ENCODE measurements around the gene ANKRA2. TPM values are rescaled to one million over a fixed set of nuclear protein-coding genes. Genes with fewer than 3 reads are reported as not detected.

The ANKRA2 gene
- total and polyA plus RNA-seq, 7 donors: 5.0 to 12.2 (median 8.8) TPM

DNA sequence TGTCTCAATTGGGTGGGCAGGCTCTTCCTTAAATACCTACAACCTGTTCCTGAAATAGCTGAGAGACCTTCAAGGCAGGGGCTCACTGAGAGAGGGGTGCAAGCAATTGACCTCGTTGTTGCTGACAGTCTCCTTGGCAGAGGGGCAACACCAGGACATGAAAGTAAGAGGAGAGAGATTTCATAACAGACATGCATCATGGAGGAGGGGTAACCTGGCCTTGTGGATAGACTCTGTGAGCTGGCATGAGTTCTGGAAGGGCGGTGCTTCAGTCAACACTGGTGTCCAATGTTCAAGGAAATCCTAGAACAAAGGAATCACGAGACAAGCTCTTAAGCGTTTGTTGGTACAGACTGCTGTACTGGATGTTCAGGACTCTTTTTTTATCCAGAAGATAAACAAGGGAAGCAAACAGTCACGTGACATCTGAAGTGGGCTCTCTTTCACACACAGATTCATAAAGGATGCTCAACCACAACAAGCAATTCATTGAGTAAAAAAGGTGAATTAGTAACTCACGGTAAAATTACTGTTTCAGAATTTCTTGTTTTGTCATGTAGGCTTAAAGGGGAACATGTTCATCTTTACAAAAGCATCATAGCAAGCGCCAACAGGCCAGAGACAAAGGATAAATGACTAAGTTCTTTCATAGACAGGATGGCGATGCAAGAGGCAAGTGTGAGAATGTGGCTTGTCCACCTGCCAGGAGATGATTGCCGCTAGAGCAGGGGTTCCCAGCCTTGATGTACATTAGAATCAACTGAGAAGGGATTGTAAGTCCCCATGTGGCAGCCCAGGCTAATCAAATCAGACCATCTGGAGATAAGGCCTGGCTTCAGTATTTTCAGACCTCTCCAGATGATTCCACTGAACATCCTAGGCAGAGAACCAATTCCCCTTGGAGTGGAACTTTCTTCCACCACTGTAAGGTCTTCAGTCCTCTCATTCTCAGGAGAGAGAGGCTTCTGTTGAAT, 20.7 kb downstream of the ANKRA2 start:
- intact Hi-C loops (cut with DNase I): no loop called here
- no peak for DNase-seq
- WGBS, 3 donors: 66 to 71% (median 70%) methylated on average over 9 of the region's 9 CpGs

DNA sequence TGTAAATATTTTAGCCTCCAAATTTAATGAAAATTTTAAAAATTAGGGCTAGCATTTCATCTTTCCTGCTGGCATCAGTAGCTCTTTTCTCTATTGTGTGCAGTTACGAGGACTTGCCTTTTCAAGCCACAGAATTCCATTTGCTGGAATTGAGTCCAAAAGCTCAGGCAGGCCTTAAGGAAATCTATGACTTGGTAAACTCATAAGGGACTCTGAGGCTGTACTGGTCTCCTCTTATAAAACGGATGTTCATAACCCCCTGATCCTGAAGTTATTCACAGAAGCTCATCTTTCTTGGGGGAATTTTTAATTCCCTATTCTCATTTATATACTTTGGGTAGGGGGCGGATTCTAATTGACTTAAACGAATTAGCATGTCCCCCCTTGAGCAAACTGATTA, 23.4 kb downstream of the ANKRA2 start:
- intact Hi-C loops (cut with DNase I): no loop called here

More for the DNA sequence above, 20.7 kb downstream of the ANKRA2 start:
- Histone ChIP-seq H3K27ac (no peak overlapping the region), H3K4me3 (no peak overlapping the region), H3K4me1 (no peaks in the 10 kb centered on the region), H3K9me3 (no peaks in the 10 kb centered on the region), H3K27me3 (ENCODE audit: insufficient read depth in 3 of 3, low read length in 2 of 3) (no peaks in the 10 kb centered on the region), H3K36me3 (ENCODE audit: insufficient read depth in 1 of 2, low read depth in 1 of 2) (no peaks in the 10 kb centered on the region)
- TF ChIP-seq, protein P1, sequence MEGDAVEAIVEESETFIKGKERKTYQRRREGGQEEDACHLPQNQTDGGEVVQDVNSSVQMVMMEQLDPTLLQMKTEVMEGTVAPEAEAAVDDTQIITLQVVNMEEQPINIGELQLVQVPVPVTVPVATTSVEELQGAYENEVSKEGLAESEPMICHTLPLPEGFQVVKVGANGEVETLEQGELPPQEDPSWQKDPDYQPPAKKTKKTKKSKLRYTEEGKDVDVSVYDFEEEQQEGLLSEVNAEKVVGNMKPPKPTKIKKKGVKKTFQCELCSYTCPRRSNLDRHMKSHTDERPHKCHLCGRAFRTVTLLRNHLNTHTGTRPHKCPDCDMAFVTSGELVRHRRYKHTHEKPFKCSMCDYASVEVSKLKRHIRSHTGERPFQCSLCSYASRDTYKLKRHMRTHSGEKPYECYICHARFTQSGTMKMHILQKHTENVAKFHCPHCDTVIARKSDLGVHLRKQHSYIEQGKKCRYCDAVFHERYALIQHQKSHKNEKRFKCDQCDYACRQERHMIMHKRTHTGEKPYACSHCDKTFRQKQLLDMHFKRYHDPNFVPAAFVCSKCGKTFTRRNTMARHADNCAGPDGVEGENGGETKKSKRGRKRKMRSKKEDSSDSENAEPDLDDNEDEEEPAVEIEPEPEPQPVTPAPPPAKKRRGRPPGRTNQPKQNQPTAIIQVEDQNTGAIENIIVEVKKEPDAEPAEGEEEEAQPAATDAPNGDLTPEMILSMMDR (IDR thresholded peaks at IDR 0.05): no peak
- no peak for ATAC-seq

DNA sequence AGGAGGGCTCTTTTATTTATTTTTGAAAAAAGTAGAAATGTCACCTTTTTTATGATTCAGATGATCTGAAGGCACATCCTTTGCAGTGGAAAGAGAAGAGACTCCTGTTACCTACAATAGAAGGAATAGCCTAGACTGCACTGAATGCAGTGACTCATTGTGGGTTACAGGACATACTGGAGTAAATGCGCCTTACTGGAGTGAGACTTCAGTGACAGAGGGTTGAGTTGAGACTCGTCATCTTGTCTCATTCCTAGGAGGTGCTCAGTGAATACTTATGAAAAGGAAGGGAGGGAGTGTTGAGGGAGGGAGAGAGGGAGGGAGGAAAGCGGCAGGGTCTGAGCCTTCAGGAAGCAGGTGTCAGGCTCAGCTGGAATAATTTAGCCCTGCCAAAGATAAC, 25.2 kb downstream of the ANKRA2 start:
- Histone ChIP-seq H3K4me1 (no peaks in the 10 kb centered on the region), H3K36me3 (ENCODE audit: insufficient read depth in 1 of 2, low read depth in 1 of 2) (no peaks in the 10 kb centered on the region), H3K27ac (no peak overlapping the region), H3K9me3 (no peaks in the 10 kb centered on the region), H3K27me3 (ENCODE audit: insufficient read depth in 3 of 3, low read length in 2 of 3) (no peaks in the 10 kb centered on the region), H3K4me3 (no peak overlapping the region)
- WGBS, 3 donors: 39 to 51% (median 48%) methylated on average over 3 of the region's 3 CpGs
- intact Hi-C loops (cut with DNase I): no loop called here
- ATAC-seq: no peak
- DNase-seq: no peak
- TF ChIP-seq, protein P1 (IDR thresholded peaks at IDR 0.05): no peak

More for the DNA sequence above, 23.4 kb downstream of the ANKRA2 start:
- 62 to 68% (median 62%) methylated on average over 4 of the region's 4 CpGs for WGBS, 3 donors
- TF ChIP-seq, protein P1 (IDR thresholded peaks at IDR 0.05): no peak
- no peak for ATAC-seq
- H3K27me3 ChIP-seq (ENCODE audit: insufficient read depth in 3 of 3, low read length in 2 of 3): no peaks in the 10 kb centered on the region
- DNase-seq: no peak
- no peaks in the 10 kb centered on the region for H3K4me1 ChIP-seq
- no peak overlapping the region for H3K4me3 ChIP-seq
- no peaks in the 10 kb centered on the region for H3K9me3 ChIP-seq
- no peak overlapping the region for H3K27ac ChIP-seq
- no peaks in the 10 kb centered on the region for H3K36me3 ChIP-seq (ENCODE audit: insufficient read depth in 1 of 2, low read depth in 1 of 2)

DNA sequence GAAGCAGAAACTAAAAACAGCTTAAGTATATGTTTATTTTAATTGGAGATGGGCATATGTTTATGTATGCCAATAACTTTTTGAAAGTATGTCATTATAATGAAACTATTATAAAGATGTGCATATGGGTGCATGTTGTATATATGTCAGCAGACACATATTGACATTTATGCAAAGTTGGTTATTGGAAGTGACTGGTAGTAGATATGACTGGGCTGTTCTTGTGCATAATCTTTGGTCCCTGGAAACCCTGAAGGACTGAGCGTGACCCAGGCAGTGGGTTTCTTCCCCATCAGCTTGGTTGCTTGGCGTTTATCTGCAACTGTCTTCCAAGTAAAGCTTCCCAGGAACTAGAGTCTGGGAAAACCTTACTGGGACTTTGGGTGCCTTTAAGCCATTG, 25.7 kb downstream of the ANKRA2 start:
- Histone ChIP-seq H3K4me1 (no peaks in the 10 kb centered on the region), H3K27ac (no peak overlapping the region), H3K36me3 (ENCODE audit: insufficient read depth in 1 of 2, low read depth in 1 of 2) (no peaks in the 10 kb centered on the region), H3K4me3 (no peak overlapping the region), H3K27me3 (ENCODE audit: insufficient read depth in 3 of 3, low read length in 2 of 3) (no peaks in the 10 kb centered on the region), H3K9me3 (no peaks in the 10 kb centered on the region)
- TF ChIP-seq, protein P1 (IDR thresholded peaks at IDR 0.05): no peak
- ATAC-seq (no peak), DNase-seq (no peak)
- intact Hi-C loops (cut with DNase I): no loop called here
- WGBS, 3 donors: 75 to 87% (median 82%) methylated on average over 2 of the region's 2 CpGs
